Muscle layer of colon (tissue), 2 donors: ENCODE measurements around the gene EXOSC10.
"Not testable (repeated sequence)": the region's sequence is repeated elsewhere in the genome, so short reads cannot be mapped to it uniquely, and the experiment has no call there.

Experiments used
- H3K27ac ChIP-seq: one replicate; pipeline ENCODE4 v1.7.0; 2013; ENCODE audit warnings: low read depth, mild to moderate bottlenecking, low read length, moderate library complexity
- H3K27me3 ChIP-seq, 2 donors: one replicate each; pipeline ENCODE4 v1.7.0; 2013; ENCODE audit warnings: low read length in 2 of 2, mild to moderate bottlenecking in 2 of 2; ENCODE audit not compliant: insufficient read depth in 2 of 2, control insufficient read depth in 1 of 2
- H3K36me3 ChIP-seq: one replicate; pipeline ENCODE4 v1.7.0; 2013; ENCODE audit warnings: mild to moderate bottlenecking, low read length; ENCODE audit not compliant: insufficient read depth
- H3K4me1 ChIP-seq: one replicate; pipeline ENCODE4 v1.7.0; 2013; ENCODE audit warnings: mild to moderate bottlenecking, low read length; ENCODE audit not compliant: insufficient read depth
- H3K4me3 ChIP-seq, 2 donors: one replicate each; pipeline ENCODE4 v1.7.0; 2013; ENCODE audit warnings: low read length in 2 of 2, low read depth in 1 of 2, mild to moderate bottlenecking in 1 of 2, moderate library complexity in 1 of 2
- H3K9ac ChIP-seq: one replicate; pipeline ENCODE4 v1.7.0; 2013; ENCODE audit warnings: low read length
- H3K9me3 ChIP-seq: one replicate; pipeline ENCODE4 v1.7.0; 2013; ENCODE audit warnings: mild to moderate bottlenecking, low read length
- donor health status: abdominal sarcoma.
- donor health status: Adenocarcinoma of cecum.

The EXOSC10 gene

GRCh38 chr1:11046625-11047365 lies 52.9 kb downstream of the EXOSC10 start, which contains the start of gene MASP2:
MASP2 (minus strand) TSS chr1:11047239; CDS start chr1:11047207, 32 bp downstream.
- H3K27ac ChIP-seq, result no peak within 1 kb of the TSS
- H3K27me3 ChIP-seq, result no peaks in the 10 kb centered on the region
- no peaks in the 10 kb centered on the region for H3K36me3 ChIP-seq
- H3K9ac ChIP-seq, result no peak within 1 kb of the TSS
- H3K4me3 ChIP-seq, result no peak within 1 kb of the TSS
- no peaks in the 10 kb centered on the region for H3K9me3 ChIP-seq
- no peaks in the 10 kb centered on the region for H3K4me1 ChIP-seq

- Histone ChIP-seq H3K27me3 (no peaks in the 10 kb centered on the region), H3K9ac (no peak overlapping the region), H3K4me3 (no peak overlapping the region), H3K27ac (no peak overlapping the region), H3K9me3 (no peaks in the 10 kb centered on the region), H3K4me1 (no peaks in the 10 kb centered on the region), H3K36me3 (no peaks in the 10 kb centered on the region)
Measured at GRCh38 chr1:11046270-11046566, 53.5 kb downstream of the EXOSC10 start.

DNA sequence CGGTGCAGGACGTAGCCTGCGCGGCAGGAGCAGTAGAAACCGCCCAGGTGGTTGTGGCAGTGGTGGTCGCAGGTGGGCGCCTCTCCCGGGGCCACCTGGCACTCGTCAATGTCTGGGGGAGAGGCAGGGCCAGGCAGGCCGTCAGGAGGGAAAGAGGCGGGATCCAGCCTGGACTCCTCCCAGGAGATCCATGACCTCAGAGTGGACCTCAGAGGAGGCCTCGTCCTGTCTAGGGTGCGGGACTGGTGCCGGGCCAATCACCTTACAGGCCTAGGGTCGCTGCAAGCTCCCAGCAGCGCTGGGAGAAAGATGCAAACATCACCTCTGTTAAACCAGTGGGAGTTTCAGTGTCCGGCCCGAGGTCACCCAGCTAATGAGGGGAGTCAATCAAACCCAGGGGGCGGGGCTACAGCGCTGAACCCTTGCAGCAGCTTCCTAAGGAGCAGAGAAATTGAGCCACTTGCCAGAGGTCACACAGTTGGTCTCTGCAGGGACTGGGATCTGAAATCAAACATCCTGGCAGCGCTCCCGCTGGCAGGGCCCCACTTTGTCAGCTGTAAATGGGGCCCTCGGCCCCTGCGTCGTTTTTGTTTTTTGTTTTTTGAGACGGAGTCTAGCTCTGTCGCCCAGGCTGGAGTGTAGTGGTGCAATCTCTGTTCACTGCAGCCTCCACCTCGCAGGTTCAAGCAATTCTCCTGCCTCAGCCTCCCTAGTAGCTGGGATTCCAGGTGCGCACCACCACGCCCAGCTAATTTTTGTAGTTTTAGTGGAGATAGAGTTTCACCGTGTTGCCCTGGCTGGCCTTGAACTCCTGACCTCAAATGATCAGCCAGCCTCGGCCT lies 54.0 kb downstream of the EXOSC10 start:
- Histone ChIP-seq H3K9ac (no peak overlapping the region), H3K4me1 (no peaks in the 10 kb centered on the region), H3K4me3 (no peak overlapping the region), H3K27me3 (no peaks in the 10 kb centered on the region), H3K9me3 (no peaks in the 10 kb centered on the region), H3K27ac (no peak overlapping the region), H3K36me3 (no peaks in the 10 kb centered on the region)

DNA sequence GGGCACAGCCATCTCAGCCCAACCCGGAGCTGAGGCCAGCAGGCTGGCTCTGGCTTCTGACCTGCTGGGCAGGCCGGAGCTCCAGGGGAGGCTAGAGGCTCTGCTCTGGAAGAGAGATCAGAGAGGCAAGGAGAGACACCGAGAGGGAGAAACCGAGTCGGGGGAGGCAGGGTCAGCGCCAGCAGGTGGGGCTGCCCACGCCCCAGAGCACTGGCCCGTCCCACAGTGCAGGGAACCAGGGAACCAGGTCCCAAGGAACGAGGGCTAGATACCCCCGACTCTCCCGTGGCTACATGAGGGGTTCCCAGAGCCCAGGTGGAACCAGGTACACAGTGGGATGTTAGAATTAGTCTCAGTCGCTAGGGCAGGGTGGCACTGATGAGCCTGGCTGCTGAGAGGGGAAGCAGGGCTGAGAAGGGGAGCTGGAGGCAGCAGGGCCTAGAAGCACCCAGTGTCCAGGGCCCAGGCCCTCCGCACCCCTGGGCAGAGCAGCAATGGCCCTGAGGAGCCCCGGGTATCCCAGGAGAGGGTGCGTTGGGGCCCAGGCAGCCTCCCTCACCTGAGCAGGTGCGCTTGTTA lies 54.7 kb downstream of the EXOSC10 start:
- Histone ChIP-seq H3K4me3 (no peak overlapping the region), H3K9ac (no peak overlapping the region), H3K27ac (no peak overlapping the region), H3K9me3 (no peaks in the 10 kb centered on the region), H3K4me1 (no peaks in the 10 kb centered on the region), H3K36me3 (no peaks in the 10 kb centered on the region), H3K27me3 (no peaks in the 10 kb centered on the region)

DNA sequence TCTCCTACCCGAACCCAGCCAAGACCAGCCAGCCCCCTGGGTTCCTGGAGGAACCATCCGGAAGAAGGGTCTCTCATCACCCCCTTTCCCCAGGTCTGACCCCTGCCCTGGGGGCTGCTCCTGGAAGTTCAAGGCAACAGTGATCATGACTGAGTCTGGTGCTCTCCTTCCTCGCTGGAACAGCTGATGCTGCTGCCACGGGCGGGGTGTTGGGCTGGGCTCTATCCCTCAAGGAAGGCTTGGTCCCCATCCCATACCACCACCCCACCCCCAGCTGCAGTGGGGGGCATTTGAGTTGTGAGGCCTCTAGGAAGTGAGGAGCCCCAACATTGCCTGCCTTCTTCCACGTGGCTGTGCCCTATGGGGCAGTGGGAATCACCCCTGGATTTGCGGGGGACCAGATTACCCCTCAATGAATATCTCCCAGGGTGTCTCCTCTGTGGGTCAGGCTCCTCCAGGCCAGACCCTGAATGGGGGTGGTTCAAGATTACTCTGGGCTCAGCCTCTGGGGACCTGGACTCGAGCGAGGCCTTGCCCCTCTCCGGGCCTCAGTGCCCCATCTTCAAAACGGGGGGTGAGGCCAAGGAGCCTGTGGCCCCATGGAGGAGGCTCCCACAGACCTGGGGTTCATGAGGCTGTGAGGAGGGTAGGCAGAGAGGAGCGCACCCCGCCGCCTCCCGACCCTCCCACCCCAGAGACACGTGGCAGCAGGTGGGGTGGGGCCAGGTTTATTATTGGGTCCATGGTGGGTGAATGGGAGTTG lies 55.4 kb downstream of the EXOSC10 start:
- H3K36me3 ChIP-seq, result no peaks in the 10 kb centered on the region
- no peaks in the 10 kb centered on the region for H3K9me3 ChIP-seq
- no peaks in the 10 kb centered on the region for H3K4me1 ChIP-seq
- H3K4me3 ChIP-seq, result no peak overlapping the region
- no peak overlapping the region for H3K27ac ChIP-seq
- no peaks in the 10 kb centered on the region for H3K27me3 ChIP-seq
- H3K9ac ChIP-seq, result no peak overlapping the region

DNA sequence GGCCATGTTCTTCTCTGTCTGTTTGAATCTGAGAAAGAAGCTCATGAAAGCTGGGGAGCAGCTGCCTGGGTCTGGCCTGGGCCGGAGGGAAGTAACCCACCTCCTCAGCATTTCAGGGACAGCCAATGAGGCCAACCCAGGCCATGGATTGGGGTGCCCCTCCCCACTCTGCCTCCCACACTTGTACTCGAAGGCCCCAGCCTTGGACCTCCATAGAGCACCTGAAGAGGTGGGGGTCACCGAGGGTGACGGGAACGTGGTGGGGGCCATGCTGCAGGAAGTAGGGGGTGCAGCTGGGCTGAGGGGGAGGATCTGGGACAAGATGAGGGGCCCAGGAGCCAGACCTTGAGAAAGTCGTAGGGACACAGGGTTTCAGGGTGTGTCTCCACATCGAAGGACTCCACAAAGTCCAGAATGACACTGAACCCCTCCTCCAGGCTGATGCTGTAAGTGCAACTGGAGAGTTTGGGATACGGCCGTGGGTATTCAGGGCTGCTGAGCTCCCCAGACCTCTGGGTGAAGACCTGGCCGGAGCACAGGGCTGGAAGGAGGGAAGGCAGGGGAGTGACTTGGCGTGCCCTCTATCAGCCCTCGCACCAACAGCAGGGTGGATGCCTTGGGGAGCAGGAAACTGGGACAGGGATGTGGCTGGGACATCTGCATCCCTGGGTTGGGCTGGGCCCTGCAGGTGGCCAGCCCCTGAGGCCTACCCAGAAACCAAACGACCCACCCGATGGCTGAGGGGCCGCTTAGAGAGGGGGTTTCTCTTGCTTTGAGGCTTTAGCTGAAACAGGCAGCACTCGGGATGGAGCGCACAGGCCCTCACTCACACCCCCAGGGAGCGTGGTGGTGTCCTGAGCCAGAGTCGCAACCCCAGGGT lies 56.4 kb downstream of the EXOSC10 start:
- peaks cover 3% of the 10 kb centered on the region for H3K4me1 ChIP-seq
- no peaks in the 10 kb centered on the region for H3K27me3 ChIP-seq
- H3K27ac ChIP-seq, result no peak overlapping the region
- no peak overlapping the region for H3K9ac ChIP-seq
- H3K4me3 ChIP-seq, result no peak overlapping the region
- H3K36me3 ChIP-seq, result no peaks in the 10 kb centered on the region
- no peaks in the 10 kb centered on the region for H3K9me3 ChIP-seq

DNA sequence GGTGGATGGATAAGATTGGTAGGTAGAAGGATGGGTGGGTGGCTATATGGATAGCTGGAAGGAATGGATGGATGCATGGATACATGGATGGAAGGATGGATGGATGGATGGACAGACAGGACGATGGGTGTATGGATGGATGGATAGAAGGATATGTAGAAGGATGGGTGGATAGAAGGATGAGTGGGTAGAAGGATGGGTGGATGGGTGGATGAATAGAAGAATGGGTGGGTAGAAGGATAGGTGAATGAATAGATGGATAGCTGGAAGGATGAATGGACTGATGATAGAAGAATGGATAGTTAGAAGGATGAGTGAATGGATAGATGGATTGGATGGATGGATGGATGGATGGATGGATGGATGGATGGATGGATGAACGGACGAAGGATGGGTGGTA lies 57.6 kb downstream of the EXOSC10 start:
- H3K36me3 ChIP-seq, result no peaks in the 10 kb centered on the region
- H3K4me3 ChIP-seq, result no peak overlapping the region
- no peaks in the 10 kb centered on the region for H3K27me3 ChIP-seq
- no peak overlapping the region for H3K9ac ChIP-seq
- peaks cover 12% of the 10 kb centered on the region for H3K4me1 ChIP-seq
- no peak overlapping the region for H3K27ac ChIP-seq
- no peaks in the 10 kb centered on the region for H3K9me3 ChIP-seq

- Histone ChIP-seq H3K27ac (no peak overlapping the region), H3K27me3 (no peaks in the 10 kb centered on the region), H3K4me3 (no peak overlapping the region), H3K9ac (no peak overlapping the region), H3K4me1 (peaks cover 12% of the 10 kb centered on the region), H3K9me3 (no peaks in the 10 kb centered on the region), H3K36me3 (no peaks in the 10 kb centered on the region)
Measured at GRCh38 chr1:11041048-11041447, 58.6 kb downstream of the EXOSC10 start.

- not testable (repeated sequence) for H3K4me3 ChIP-seq, H3K36me3 ChIP-seq, H3K27me3 ChIP-seq, H3K9ac ChIP-seq, H3K9me3 ChIP-seq, H3K27ac ChIP-seq
- peaks cover 12% of the 10 kb centered on the region for H3K4me1 ChIP-seq
Measured at GRCh38 chr1:11040105-11040429, 59.6 kb downstream of the EXOSC10 start.

- H3K9ac ChIP-seq, result no peak overlapping the region
- H3K4me1 ChIP-seq, result peaks cover 12% of the 10 kb centered on the region
- H3K36me3 ChIP-seq, result no peaks in the 10 kb centered on the region
- H3K27me3 ChIP-seq, result no peaks in the 10 kb centered on the region
- H3K4me3 ChIP-seq, result no peak overlapping the region
- H3K9me3 ChIP-seq, result no peaks in the 10 kb centered on the region
- no peak overlapping the region for H3K27ac ChIP-seq
Measured at GRCh38 chr1:11039351-11040104, 60.1 kb downstream of the EXOSC10 start.
